Nephron (organoid): ENCODE results near the gene RAPGEF1.

ENCODE experiments used
- H3K27ac Mint-ChIP-seq, 3 experiments: 2 replicates each; pipeline ENCODE4 v1.8.0; 2020; ENCODE audit warnings: mixed read lengths in 3 of 3, mild to moderate bottlenecking in 2 of 3, moderate library complexity in 1 of 3
- H3K27me3 Mint-ChIP-seq: 2 replicates; pipeline ENCODE4 v1.8.0; 2021; ENCODE audit warnings: low read depth, mild to moderate bottlenecking, moderate library complexity, mixed read lengths
- H3K36me3 Mint-ChIP-seq: 2 replicates; pipeline ENCODE4 v1.8.0; 2020; ENCODE audit warnings: low read depth, mixed read lengths
- H3K4me1 Mint-ChIP-seq: 2 replicates; pipeline ENCODE4 v1.8.0; 2020; ENCODE audit warnings: mixed read lengths
- H3K4me3 Mint-ChIP-seq, 3 experiments: 2 replicates each; pipeline ENCODE4 v1.8.0; 2020; ENCODE audit warnings: mild to moderate bottlenecking in 3 of 3, mixed read lengths in 3 of 3, moderate library complexity in 2 of 3
- H3K9me3 Mint-ChIP-seq: 2 replicates; pipeline ENCODE4 v1.8.0; 2020; ENCODE audit warnings: mixed read lengths
- TF ChIP-seq, protein P1 (sequence below), 3 experiments: fragments of 200-600 bp; sonication (generic); IDR thresholded peaks; one replicate each; pipeline ENCODE4 v1.5.0; 2021; ENCODE audit warnings: antibody characterized with exemption in 3 of 3; ENCODE audit not compliant: unreplicated experiment in 3 of 3

RAPGEF1 gene

DNA sequence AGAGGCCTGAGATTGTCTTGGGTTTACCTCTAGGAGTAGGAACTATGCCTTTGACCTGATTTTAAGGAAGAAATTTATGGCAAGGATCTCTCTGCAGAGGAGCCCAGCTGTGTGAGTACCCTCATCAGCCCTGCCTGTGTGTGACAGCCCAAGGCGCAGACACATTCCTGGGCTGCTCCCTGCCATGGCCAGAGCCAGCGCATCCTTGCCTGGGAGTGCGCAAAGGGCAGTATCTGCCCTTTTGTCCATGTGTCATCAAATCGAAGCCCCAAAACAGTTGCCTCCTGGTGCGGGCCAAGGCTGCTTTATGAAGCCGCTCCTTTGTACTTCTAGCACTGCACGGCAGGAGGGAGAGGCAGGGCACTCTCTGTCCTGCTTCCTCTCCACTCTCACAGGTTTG lies 142.6 kb downstream of the RAPGEF1 start:
- Mint-ChIP-seq H3K27ac (no peak overlapping the region), H3K9me3 (no peaks in the 10 kb centered on the region), H3K4me3 (no peak overlapping the region), H3K4me1 (no peaks in the 10 kb centered on the region), H3K27me3 (no peaks in the 10 kb centered on the region), H3K36me3 (peaks cover 34% of the 10 kb centered on the region)
- TF ChIP-seq, protein P1, sequence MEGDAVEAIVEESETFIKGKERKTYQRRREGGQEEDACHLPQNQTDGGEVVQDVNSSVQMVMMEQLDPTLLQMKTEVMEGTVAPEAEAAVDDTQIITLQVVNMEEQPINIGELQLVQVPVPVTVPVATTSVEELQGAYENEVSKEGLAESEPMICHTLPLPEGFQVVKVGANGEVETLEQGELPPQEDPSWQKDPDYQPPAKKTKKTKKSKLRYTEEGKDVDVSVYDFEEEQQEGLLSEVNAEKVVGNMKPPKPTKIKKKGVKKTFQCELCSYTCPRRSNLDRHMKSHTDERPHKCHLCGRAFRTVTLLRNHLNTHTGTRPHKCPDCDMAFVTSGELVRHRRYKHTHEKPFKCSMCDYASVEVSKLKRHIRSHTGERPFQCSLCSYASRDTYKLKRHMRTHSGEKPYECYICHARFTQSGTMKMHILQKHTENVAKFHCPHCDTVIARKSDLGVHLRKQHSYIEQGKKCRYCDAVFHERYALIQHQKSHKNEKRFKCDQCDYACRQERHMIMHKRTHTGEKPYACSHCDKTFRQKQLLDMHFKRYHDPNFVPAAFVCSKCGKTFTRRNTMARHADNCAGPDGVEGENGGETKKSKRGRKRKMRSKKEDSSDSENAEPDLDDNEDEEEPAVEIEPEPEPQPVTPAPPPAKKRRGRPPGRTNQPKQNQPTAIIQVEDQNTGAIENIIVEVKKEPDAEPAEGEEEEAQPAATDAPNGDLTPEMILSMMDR (IDR thresholded peaks at IDR 0.05; ENCODE audit: unreplicated experiment in 3 of 3): no peak

GRCh38 chr9:131596430-131596743 lies 143.5 kb downstream of the RAPGEF1 start:
- Mint-ChIP-seq H3K9me3 (no peaks in the 10 kb centered on the region), H3K36me3 (peaks cover 26% of the 10 kb centered on the region), H3K4me1 (peaks cover 7% of the 10 kb centered on the region), H3K4me3 (no peak overlapping the region), H3K27me3 (no peaks in the 10 kb centered on the region), H3K27ac (no peak overlapping the region)
- TF ChIP-seq, protein P1 (IDR thresholded peaks at IDR 0.05; ENCODE audit: unreplicated experiment in 3 of 3): no peak

- TF ChIP-seq, protein P1 (IDR thresholded peaks at IDR 0.05; ENCODE audit: unreplicated experiment in 3 of 3): no peak
- H3K27me3 Mint-ChIP-seq: no peaks in the 10 kb centered on the region
- H3K36me3 Mint-ChIP-seq: peaks cover 27% of the 10 kb centered on the region
- H3K4me1 Mint-ChIP-seq: peaks cover 12% of the 10 kb centered on the region
- no peak overlapping the region for H3K4me3 Mint-ChIP-seq
- no peak overlapping the region for H3K27ac Mint-ChIP-seq
- H3K9me3 Mint-ChIP-seq: no peaks in the 10 kb centered on the region
Measured at GRCh38 chr9:131595696-131596429, 144.0 kb downstream of the RAPGEF1 start.

GRCh38 chr9:131594906-131595665 lies 144.8 kb downstream of the RAPGEF1 start:
- H3K36me3 Mint-ChIP-seq: peaks cover 26% of the 10 kb centered on the region
- H3K9me3 Mint-ChIP-seq: no peaks in the 10 kb centered on the region
- H3K4me3 Mint-ChIP-seq: no peak overlapping the region
- H3K27ac Mint-ChIP-seq: no peak overlapping the region
- TF ChIP-seq, protein P1 (IDR thresholded peaks at IDR 0.05; ENCODE audit: unreplicated experiment in 3 of 3): no peak
- peaks cover 12% of the 10 kb centered on the region for H3K4me1 Mint-ChIP-seq
- H3K27me3 Mint-ChIP-seq: no peaks in the 10 kb centered on the region

DNA sequence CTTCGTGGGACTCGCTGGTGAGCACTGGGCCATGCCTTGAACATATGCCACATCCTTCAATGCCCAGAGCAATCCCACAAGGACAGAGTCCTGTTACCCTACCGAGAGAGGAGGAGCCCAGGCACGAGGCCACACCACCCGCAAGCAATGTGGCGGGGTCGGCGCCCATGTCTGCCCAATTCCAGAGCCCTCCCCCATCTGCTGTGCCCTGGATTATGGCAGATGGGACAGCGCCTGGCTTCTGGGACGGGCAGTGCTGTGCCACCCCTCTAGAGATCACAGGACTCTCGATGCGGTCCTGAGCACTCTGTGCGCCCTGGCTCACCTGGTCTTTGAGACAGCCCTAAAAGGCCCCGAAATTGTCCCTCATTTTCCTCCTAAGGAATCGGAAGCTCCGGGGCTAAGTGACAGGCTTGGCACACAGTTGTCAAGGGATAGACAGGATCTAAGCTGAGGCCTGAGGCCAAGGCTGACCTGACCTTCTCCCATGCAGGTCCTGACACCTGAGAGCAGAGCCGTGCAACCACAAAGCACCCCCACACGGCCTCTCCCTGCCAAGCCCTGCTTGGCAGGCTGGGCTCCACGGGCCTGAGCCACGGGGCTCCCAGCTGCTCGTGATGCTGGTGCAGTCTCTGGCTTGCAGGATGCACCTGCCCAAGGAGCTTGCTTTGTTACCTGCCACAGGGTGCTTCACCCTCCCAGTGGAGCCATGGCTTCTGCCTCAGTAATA lies 145.8 kb downstream of the RAPGEF1 start:
- TF ChIP-seq, protein P1 (IDR thresholded peaks at IDR 0.05; ENCODE audit: unreplicated experiment in 3 of 3): no peak
- peaks cover 12% of the 10 kb centered on the region for H3K4me1 Mint-ChIP-seq

More for the DNA sequence above, 145.8 kb downstream of the RAPGEF1 start:
- Mint-ChIP-seq H3K27me3 (no peaks in the 10 kb centered on the region), H3K36me3 (peaks cover 22% of the 10 kb centered on the region), H3K9me3 (no peaks in the 10 kb centered on the region), H3K4me3 (no peak overlapping the region), H3K27ac (no peak overlapping the region)
